ENCODE results near the gene METTL27. TPM values are rescaled to one million over a fixed set of nuclear protein-coding genes. Genes with fewer than 3 reads are reported as not detected.

The METTL27 gene
- total RNA-seq, 2 experiments from 2014 or later, result 1.6 to 2.1 TPM

DNA sequence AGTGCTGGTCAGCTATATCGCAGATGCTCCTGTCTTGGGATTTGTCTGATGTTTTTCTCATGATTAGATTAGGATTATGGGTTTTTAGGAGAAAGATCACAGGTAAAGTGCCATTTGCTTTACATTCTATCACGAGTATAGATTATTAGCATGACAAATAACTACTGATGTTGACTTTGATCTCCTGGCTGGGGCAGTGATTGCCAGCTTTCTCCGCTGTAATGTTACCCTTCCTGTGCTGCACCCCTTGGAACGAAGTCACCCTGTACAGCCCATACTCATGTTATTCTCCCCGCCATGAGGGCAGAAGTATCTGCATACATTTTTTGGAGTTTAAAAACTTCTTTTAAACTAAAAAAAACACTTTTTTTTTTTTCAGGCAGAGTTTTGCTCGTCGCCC is 22.3 kb downstream of the METTL27 start:
- no peaks in the 10 kb centered on the region for H3K36me3 ChIP-seq (ENCODE audit: insufficient read depth, low read length)
- TF ChIP-seq, protein P1, sequence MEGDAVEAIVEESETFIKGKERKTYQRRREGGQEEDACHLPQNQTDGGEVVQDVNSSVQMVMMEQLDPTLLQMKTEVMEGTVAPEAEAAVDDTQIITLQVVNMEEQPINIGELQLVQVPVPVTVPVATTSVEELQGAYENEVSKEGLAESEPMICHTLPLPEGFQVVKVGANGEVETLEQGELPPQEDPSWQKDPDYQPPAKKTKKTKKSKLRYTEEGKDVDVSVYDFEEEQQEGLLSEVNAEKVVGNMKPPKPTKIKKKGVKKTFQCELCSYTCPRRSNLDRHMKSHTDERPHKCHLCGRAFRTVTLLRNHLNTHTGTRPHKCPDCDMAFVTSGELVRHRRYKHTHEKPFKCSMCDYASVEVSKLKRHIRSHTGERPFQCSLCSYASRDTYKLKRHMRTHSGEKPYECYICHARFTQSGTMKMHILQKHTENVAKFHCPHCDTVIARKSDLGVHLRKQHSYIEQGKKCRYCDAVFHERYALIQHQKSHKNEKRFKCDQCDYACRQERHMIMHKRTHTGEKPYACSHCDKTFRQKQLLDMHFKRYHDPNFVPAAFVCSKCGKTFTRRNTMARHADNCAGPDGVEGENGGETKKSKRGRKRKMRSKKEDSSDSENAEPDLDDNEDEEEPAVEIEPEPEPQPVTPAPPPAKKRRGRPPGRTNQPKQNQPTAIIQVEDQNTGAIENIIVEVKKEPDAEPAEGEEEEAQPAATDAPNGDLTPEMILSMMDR (IDR thresholded peaks at IDR 0.05), result no peak
- ChIA-PET POLR2A (no interaction called here), CTCF (no interaction called here)
- intact Hi-C loops (cut with DNase I, micrococcal nuclease), result no loop called here
- H3K4me3 ChIP-seq (ENCODE audit: low read length), result no peak overlapping the region
- H3K27me3 ChIP-seq (ENCODE audit: control insufficient read depth in 1 of 2, insufficient read depth in 2 of 2, low read length in 2 of 2), result no peaks in the 10 kb centered on the region
- H3K27ac Mint-ChIP-seq, result no peak overlapping the region
- H3K9me3 Mint-ChIP-seq, result no peaks in the 10 kb centered on the region
- DNase-seq, result no peak
- H3K36me3 Mint-ChIP-seq (ENCODE audit: low read depth), result no peaks in the 10 kb centered on the region
- no peaks in the 10 kb centered on the region for H3K9me3 ChIP-seq (ENCODE audit: control insufficient read depth in 1 of 2, insufficient read depth in 1 of 2, low read length in 2 of 2)
- H3K4me1 ChIP-seq (ENCODE audit: insufficient read depth, low read length), result peaks cover 18% of the 10 kb centered on the region
- no peak overlapping the region for H3K27ac ChIP-seq (ENCODE audit: low read depth in 1 of 2, low read length in 2 of 2)
- ATAC-seq (ENCODE audit: poor library complexity), result no peak
- H3K4me1 Mint-ChIP-seq (ENCODE audit: low read depth), result peaks cover 13% of the 10 kb centered on the region
- no peak overlapping the region for H3K4me3 Mint-ChIP-seq
- peaks cover 4% of the 10 kb centered on the region for H3K27me3 Mint-ChIP-seq

DNA sequence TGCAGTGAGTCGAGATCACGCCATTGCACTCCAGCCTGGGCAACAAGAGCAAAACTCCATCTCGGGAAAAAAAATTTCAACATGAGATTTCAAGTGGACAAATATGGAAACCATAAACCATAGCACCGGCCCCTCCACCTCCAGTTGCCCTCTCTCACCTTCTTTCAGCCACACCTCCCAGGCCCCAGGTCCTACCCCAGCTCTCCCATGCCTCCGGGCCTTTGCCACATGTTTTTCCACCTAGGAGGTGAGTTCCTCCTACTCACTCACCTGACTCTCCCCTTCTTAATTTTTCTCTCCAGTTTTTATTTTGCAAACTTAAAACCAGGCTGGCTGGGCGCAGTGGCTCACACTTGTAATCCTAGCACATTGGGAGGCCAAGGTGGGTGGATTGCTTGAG is 25.2 kb downstream of the METTL27 start:
- POLR2A ChIA-PET, result no interaction called here
- ATAC-seq (ENCODE audit: poor library complexity), result no peak
- H3K27ac ChIP-seq (ENCODE audit: low read depth in 1 of 2, low read length in 2 of 2), result no peak overlapping the region
- CTCF ChIA-PET, result no interaction called here
- H3K36me3 Mint-ChIP-seq (ENCODE audit: low read depth), result no peaks in the 10 kb centered on the region
- H3K27me3 Mint-ChIP-seq, result peaks cover 5% of the 10 kb centered on the region
- H3K4me3 ChIP-seq (ENCODE audit: low read length), result no peak overlapping the region
- no peak overlapping the region for H3K4me3 Mint-ChIP-seq
- H3K27me3 ChIP-seq (ENCODE audit: control insufficient read depth in 1 of 2, insufficient read depth in 2 of 2, low read length in 2 of 2), result peaks cover 0 to under 1% of the 10 kb centered on the region in 2 experiments
- H3K9me3 Mint-ChIP-seq, result no peaks in the 10 kb centered on the region
- H3K27ac Mint-ChIP-seq, result no peak overlapping the region
- peaks cover 11 to 17% of the 10 kb centered on the region in 2 experiments for H3K9me3 ChIP-seq (ENCODE audit: control insufficient read depth in 1 of 2, insufficient read depth in 1 of 2, low read length in 2 of 2)
- H3K36me3 ChIP-seq (ENCODE audit: insufficient read depth, low read length), result no peaks in the 10 kb centered on the region
- TF ChIP-seq, protein P1 (IDR thresholded peaks at IDR 0.05), result no peak
- DNase-seq, result no peak
- H3K4me1 ChIP-seq (ENCODE audit: insufficient read depth, low read length), result no peaks in the 10 kb centered on the region
- H3K4me1 Mint-ChIP-seq (ENCODE audit: low read depth), result no peaks in the 10 kb centered on the region
- intact Hi-C loops (cut with DNase I, micrococcal nuclease), result no loop called here

DNA sequence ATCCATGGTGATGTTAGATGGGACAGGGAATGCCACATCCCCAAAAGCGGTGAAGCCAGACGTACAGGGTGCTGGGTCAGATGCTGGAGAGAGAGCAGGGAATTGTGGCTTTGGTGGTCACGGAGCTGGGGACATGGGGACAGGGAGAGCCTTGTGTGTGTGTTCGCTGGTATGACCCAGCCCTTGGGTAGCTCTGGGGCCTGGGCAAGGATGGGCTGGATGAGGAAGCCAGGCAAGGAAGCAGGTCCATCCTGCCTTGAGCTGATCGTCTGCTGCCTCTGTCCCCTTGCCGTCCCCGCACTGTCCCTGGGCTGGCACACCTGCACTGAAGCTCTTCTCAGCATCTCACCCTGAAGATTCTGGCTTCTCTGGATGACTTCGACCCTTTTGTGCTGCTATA is 26.9 kb downstream of the METTL27 start:
- intact Hi-C loops (cut with DNase I, micrococcal nuclease), result no loop called here
- no peak for ATAC-seq (ENCODE audit: poor library complexity)
- Histone ChIP-seq H3K9me3 (ENCODE audit: control insufficient read depth in 1 of 2, insufficient read depth in 1 of 2, low read length in 2 of 2) (peaks cover 11 to 21% of the 10 kb centered on the region in 2 experiments), H3K4me3 (ENCODE audit: low read length) (no peak overlapping the region), H3K36me3 (ENCODE audit: insufficient read depth, low read length) (no peaks in the 10 kb centered on the region), H3K4me1 (ENCODE audit: insufficient read depth, low read length) (peaks cover 4% of the 10 kb centered on the region), H3K27me3 (ENCODE audit: control insufficient read depth in 1 of 2, insufficient read depth in 2 of 2, low read length in 2 of 2) (peaks cover 0 to 4% of the 10 kb centered on the region in 2 experiments), H3K27ac (ENCODE audit: low read depth in 1 of 2, low read length in 2 of 2) (no peak overlapping the region)
- ChIA-PET CTCF (no interaction called here), POLR2A (no interaction called here)
- Mint-ChIP-seq H3K27me3 (peaks cover 9% of the 10 kb centered on the region), H3K4me3 (no peak overlapping the region), H3K9me3 (no peaks in the 10 kb centered on the region), H3K36me3 (ENCODE audit: low read depth) (no peaks in the 10 kb centered on the region), H3K27ac (no peak overlapping the region), H3K4me1 (ENCODE audit: low read depth) (no peaks in the 10 kb centered on the region)
- TF ChIP-seq, protein P1 (IDR thresholded peaks at IDR 0.05), result no peak
- no peak for DNase-seq
